AG09309 (cell line): ENCODE data around the gene CROCC2.

Source experiments
- DNase-seq: peaks from one replicate; pipeline ENCODE4 v3.0.0-alpha.2; 2010; ENCODE audit warnings: low read depth
- H3K4me3 ChIP-seq: 2 replicates; pipeline ENCODE4 v1.5.1; 2011; ENCODE audit warnings: mild to moderate bottlenecking, low read depth, low read length, moderate library complexity; ENCODE audit not compliant: control insufficient read depth
- CTCF ChIP-seq: IDR thresholded peaks from 2 replicates; pipeline ENCODE4 v1.5.1; 2011; ENCODE audit warnings: mild to moderate bottlenecking, low read depth, low read length, inconsistent platforms; ENCODE audit not compliant: insufficient read depth, control insufficient read depth; ENCODE audit errors: missing control alignments

Gene CROCC2

GRCh38 chr2:240928476-240929363 is 22.6 kb downstream of the CROCC2 start:
- DNase-seq, result no peak
- no peak overlapping the region for H3K4me3 ChIP-seq
- TF ChIP-seq CTCF, result no peak

- no peak for DNase-seq
- H3K4me3 ChIP-seq, result no peak overlapping the region
- TF ChIP-seq CTCF, result no peak
Observed at GRCh38 chr2:240929364-240930095, 23.4 kb downstream of the CROCC2 start.

GRCh38 chr2:240930096-240930630 is 24.0 kb downstream of the CROCC2 start:
- no peak for TF ChIP-seq CTCF
- H3K4me3 ChIP-seq, result no peak overlapping the region
- DNase-seq, result no peak

- TF ChIP-seq CTCF, result no peak
- H3K4me3 ChIP-seq, result no peak overlapping the region
- DNase-seq, result no peak
Observed at GRCh38 chr2:240930631-240931318, 24.6 kb downstream of the CROCC2 start.

GRCh38 chr2:240931319-240931949 is 25.3 kb downstream of the CROCC2 start:
- H3K4me3 ChIP-seq, result no peak overlapping the region
- no peak for TF ChIP-seq CTCF
- no peak for DNase-seq
